Fibroblast of skin of right biceps (primary cell): ENCODE results near the gene IFT122.
"Not testable (repeated sequence)": the region's sequence is repeated elsewhere in the genome, so short reads cannot be mapped to it uniquely, and the experiment has no call there.

Experiments
- DNase-seq: peaks from one replicate; pipeline ENCODE4 v3.0.0-alpha.2; 2013

The IFT122 gene

DNA sequence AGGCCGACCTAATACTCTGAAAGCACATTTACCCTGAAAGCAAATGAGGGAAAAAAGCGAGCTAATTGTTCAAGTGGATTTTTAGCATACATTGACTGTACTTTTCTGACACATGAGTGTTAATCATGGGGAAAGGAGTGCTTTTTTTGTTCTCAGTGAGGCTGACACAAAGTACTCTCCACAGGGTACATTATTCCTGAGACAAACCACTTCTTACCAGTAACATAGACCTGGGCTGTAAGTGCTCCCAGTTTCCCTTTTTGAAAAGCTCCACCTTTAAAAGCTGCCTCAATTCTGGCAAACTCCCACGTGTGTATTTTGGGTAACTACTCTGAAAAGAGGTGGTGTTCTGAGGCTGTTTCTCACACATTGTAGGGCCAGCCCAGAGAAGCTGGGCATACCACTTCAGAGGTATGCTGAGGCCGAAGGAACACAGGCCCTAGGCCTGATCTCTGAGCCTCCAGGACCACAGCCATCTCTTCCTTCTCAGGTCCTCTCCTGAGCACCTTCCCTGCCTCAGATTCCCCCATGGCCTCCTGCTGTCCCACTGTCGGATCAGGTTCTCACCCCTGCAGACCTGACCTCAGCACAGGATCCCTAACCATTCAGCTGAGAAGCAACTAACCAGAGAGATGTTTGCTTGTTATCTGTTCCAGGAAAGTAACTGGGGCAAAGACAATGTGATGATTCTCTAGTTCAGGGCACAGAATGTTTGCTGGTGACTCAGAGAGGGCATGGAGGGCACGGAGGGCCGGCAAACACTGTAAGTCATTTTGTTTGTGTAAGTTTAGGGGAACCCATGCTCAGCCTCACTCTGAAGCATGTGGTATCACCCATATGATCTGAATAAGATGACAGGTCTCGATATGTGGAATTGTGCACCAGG is 58.8 kb downstream of the IFT122 start:
- not testable (repeated sequence) for DNase-seq

DNA sequence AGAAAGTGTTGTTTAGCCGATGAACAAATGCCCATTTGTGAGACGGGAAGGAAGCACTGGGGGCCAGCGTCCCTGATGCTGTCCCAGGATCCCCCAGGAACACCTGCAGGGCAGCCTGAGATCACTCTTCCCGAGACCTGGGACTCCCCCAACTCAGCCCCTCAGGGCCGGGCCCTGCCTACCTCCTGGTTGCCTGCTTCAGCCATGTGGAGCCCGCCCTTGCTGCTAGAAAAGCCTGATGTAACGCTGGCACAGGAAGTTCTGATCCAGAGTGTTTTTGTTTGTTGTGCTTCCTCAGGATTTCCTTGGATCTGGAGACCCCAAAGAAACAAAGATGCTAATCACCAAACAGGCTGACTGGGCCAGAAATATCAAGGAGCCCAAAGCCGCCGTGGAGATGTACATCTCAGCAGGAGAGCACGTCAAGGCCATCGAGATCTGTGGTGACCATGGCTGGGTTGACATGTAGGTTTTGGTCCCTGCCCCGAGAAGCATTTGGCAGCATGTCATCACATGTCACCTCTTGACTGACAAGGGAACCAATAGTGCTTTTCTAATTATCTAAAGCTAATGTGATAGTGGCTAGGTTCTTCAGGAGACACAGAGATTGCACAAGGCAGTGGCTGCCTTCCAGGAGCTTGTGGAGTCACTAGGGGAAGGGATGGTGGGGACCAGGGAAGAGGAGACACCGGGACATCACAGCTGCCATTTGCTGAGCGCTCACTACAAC is 59.7 kb downstream of the IFT122 start:
- DNase-seq, result not testable (repeated sequence)

- DNase-seq, result no peak
Measured at GRCh38 chr3:129500334-129500658, 60.3 kb downstream of the IFT122 start.

DNA sequence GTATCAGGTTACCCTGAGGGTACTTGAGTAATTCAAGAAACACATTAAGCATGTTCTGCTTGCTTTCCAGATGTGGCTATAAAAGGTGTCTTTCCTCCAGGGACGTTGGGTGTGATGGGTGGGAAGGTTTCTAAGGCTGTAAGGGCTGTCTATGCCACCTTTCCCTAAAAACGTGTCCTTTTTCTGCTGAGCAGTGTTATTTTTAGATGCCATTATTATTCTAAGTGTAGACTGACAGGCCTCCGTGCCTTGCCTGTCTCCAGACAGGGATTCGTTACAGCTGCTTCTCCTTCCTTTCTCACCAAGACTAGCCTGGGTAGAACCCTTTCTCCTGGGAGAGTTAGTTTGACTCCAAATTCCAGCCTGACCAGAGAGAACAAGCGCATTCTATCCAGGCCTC is 61.6 kb downstream of the IFT122 start:
- DNase-seq, result no peak

GRCh38 chr3:129502641-129503408 is 62.8 kb downstream of the IFT122 start:
- no peak for DNase-seq

GRCh38 chr3:129503471-129504291 is 63.7 kb downstream of the IFT122 start:
- no peak for DNase-seq

DNA sequence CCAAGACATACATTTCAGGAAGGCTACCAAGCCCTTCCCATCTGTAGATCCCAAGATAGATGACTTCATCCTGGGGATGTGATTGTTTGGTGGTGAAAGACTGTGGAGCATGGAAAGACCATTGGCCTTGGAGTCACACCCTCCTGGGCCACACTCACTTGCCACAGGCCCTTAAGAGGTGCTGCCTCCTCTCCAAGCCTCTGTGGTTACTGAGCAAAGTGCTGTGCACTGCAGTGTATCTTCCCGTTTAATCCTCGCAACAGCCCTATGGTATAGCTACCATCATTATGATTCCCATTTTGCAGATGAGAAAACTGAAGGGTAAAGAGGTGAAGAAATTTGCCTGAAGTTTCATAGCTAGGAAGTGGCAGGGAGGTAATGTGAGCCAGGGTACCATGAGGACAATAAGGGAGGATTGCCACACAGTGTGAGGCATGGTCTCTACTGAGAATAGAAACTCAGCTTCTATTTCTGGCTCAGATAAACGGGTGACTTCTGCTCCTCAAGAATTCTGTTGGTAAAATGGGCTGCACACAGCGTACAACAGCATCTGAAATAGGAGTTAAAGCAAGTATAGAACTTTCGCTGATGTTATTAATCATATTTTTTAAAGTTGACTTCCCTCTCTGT is 64.6 kb downstream of the IFT122 start:
- DNase-seq, result no peak

- no peak for DNase-seq
Measured at GRCh38 chr3:129505341-129505740, 65.3 kb downstream of the IFT122 start.

DNA sequence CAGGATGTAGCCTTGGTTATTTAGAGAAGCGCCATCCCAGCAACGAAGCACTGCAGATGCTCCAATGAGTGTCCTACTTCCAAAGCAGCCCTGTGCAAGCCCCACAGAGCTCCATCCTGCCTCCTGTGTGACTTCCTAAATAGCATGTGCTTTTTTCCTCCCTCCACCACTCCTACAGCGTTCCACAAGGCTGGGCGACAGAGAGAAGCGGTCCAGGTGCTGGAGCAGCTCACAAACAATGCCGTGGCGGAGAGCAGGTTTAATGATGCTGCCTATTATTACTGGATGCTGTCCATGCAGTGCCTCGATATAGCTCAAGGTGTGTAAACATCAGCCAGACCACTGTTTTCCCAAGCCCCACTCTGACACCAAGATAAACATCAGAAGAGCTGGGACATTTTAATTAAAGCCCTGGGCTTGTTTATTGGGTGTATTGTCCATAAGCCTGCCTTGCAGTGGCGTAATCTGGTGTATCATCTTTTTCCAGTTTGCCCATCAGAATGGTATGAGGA is 66.3 kb downstream of the IFT122 start:
- no peak for DNase-seq

DNA sequence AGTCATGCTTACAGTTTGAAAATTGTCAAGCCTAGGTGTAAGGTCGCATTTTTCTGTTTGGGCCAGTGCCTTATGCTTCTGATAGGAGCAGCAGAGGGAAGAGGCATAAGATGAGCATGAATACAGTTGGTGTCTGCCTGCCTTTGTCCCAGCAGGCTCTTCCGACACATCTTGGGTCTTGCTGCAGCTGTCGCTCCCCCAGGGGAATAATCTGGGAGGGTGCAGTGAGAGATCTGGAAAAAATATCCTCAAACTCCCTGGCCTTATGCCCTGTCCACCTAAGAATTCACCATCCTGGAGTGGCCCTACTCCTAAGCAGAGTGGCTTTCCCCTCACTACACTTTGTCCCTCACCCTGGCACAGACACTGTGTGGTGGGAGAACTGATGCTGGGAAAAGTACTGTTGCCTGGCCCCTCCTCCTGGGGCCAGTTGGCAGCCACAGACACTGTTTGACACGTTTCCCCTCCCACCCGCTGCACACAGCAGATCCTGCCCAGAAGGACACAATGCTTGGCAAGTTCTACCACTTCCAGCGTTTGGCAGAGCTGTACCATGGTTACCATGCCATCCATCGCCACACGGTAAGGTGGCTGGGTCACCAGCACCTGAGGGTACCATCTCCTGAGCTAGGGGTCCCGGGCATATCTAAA is 67.3 kb downstream of the IFT122 start:
- DNase-seq, result no peak

GRCh38 chr3:129512595-129512994 is 72.6 kb downstream of the IFT122 start:
- no peak for DNase-seq

- no peak for DNase-seq
Measured at GRCh38 chr3:129513705-129514104, 73.7 kb downstream of the IFT122 start.

DNA sequence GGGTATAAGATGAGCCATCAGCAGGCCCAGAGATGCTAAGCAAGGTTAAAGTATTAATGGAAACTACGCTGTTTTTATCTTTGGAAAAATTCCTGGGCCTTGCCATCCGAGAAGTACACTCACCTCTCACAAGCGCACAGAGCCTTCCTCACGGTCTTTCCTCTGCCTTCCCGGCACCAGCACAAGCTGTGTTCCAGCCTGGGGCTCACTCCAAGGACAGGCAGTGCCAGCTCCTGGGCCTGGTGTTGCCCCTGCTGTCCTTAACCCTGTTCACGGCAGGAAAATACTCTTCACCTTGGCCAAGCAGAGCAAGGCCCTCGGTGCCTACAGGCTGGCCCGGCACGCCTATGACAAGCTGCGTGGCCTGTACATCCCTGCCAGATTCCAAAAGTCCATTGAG is 74.1 kb downstream of the IFT122 start:
- DNase-seq, result no peak

GRCh38 chr3:129514563-129514962 is 74.5 kb downstream of the IFT122 start:
- no peak for DNase-seq

DNA sequence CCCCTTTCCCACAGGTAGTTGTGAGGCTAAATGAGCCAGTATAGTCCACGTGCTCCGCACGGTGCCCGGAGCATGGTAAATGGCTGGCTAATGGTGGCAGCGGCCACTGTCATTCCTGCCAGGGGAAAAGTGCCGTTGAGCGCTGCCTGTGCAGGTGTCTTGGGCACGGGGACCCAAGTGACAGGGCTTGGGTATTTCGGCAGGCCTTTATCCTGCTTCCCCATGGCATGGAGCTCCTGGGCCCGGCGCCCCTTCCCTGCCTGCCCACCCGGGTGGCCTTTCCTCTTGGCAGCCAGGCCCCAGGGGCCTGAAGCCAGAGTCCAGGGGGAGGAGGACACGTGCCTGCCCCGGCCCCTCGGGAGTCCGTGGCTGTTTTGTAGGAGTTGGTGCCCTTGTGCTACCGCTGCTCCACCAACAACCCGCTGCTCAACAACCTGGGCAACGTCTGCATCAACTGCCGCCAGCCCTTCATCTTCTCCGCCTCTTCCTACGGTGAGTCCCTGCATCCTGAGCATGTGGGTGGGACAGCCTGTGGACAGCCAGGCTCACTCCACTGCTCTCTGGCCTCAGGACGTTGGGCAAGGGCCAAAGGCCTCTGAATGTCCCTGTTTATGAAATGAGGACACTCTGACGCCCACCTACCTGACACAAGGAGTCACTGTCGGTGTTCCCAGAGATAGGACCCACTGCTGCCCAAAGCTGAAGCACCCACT is 75.2 kb downstream of the IFT122 start:
- not testable (repeated sequence) for DNase-seq

- DNase-seq, result not testable (repeated sequence)
Measured at GRCh38 chr3:129515821-129516432, 75.9 kb downstream of the IFT122 start.

GRCh38 chr3:129517516-129517915 is 77.5 kb downstream of the IFT122 start:
- DNase-seq, result no peak

- no peak for DNase-seq
Measured at GRCh38 chr3:129518038-129518561, 78.1 kb downstream of the IFT122 start.

- DNase-seq, result no peak
Measured at GRCh38 chr3:129518581-129518980, 78.6 kb downstream of the IFT122 start.

DNA sequence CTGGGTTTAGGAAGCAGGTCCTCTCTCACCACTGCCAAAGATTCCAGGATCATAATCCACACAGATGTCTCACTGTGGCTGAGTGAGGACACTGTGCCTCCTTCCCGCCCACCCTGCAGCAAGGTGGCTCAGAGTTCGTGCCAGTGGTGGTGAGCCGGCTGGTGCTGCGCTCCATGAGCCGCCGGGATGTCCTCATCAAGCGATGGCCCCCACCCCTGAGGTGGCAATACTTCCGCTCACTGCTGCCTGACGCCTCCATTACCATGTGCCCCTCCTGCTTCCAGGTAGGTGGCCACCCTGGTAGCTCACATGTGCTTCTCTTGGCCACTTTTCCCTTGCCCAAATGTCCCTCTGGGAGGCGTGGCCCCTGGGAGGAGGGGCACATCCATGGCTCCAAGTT is 79.4 kb downstream of the IFT122 start:
- no peak for DNase-seq
